NCI-H2227 (cell line): Measurements from ENCODE around the gene SNRPD1.
"Not testable (repeated sequence)": the region's sequence is repeated elsewhere in the genome, so short reads cannot be mapped to it uniquely, and the experiment has no call there.

Experiments used
- DNase-seq: peaks from one replicate; lab custom pipeline; 2025; ENCODE audit not compliant: unreplicated experiment; lab: John Stamatoyannopoulos, UW

The SNRPD1 gene

GRCh38 chr18:21634588-21635199, 22.6 kb downstream of the SNRPD1 start:
- DNase-seq, result no peak

- no peak for DNase-seq
Measured at GRCh38 chr18:21636769-21637168, 24.7 kb downstream of the SNRPD1 start.

GRCh38 chr18:21638822-21639221, 26.7 kb downstream of the SNRPD1 start:
- DNase-seq, result no peak

GRCh38 chr18:21640375-21640774, 28.3 kb downstream of the SNRPD1 start:
- DNase-seq, result not testable (repeated sequence)

- no peak for DNase-seq
Measured at GRCh38 chr18:21650311-21650710, 38.2 kb downstream of the SNRPD1 start.

- no peak for DNase-seq
Measured at GRCh38 chr18:21652073-21652472, 40.0 kb downstream of the SNRPD1 start.

GRCh38 chr18:21653361-21653760, 41.2 kb downstream of the SNRPD1 start:
- no peak for DNase-seq

- no peak for DNase-seq
Measured at GRCh38 chr18:21656402-21656801, 44.3 kb downstream of the SNRPD1 start.

- no peak for DNase-seq
Measured at GRCh38 chr18:21660078-21660477, 48.0 kb downstream of the SNRPD1 start.

GRCh38 chr18:21662581-21662980, 50.5 kb downstream of the SNRPD1 start:
- no peak for DNase-seq

GRCh38 chr18:21663578-21663977, 51.5 kb downstream of the SNRPD1 start:
- DNase-seq, result no peak

- DNase-seq, result no peak
Measured at GRCh38 chr18:21664069-21664468, 52.0 kb downstream of the SNRPD1 start.

GRCh38 chr18:21669736-21670285, 57.7 kb downstream of the SNRPD1 start:
- no peak for DNase-seq

- no peak for DNase-seq
Measured at GRCh38 chr18:21672521-21673267, 60.6 kb downstream of the SNRPD1 start.

GRCh38 chr18:21675354-21675753, 63.2 kb downstream of the SNRPD1 start:
- not testable (repeated sequence) for DNase-seq

GRCh38 chr18:21678859-21679258, 66.7 kb downstream of the SNRPD1 start:
- DNase-seq, result no peak

- no peak for DNase-seq
Measured at GRCh38 chr18:21680161-21680560, 68.0 kb downstream of the SNRPD1 start.

- DNase-seq, result no peak
Measured at GRCh38 chr18:21682371-21683051, 70.4 kb downstream of the SNRPD1 start.
